ENCODE results near the gene PCDHGA3. TPM values are rescaled to one million over a fixed set of nuclear protein-coding genes. Genes with fewer than 3 reads are reported as not detected.
A peak's percentile ranks its signal among the peaks of the same experiment; 100 is the strongest.
"Not testable (repeated sequence)": the region's sequence is repeated elsewhere in the genome, so short reads cannot be mapped to it uniquely, and the experiment has no call there.

The PCDHGA3 gene
- total RNA-seq: 2.1 TPM

DNA sequence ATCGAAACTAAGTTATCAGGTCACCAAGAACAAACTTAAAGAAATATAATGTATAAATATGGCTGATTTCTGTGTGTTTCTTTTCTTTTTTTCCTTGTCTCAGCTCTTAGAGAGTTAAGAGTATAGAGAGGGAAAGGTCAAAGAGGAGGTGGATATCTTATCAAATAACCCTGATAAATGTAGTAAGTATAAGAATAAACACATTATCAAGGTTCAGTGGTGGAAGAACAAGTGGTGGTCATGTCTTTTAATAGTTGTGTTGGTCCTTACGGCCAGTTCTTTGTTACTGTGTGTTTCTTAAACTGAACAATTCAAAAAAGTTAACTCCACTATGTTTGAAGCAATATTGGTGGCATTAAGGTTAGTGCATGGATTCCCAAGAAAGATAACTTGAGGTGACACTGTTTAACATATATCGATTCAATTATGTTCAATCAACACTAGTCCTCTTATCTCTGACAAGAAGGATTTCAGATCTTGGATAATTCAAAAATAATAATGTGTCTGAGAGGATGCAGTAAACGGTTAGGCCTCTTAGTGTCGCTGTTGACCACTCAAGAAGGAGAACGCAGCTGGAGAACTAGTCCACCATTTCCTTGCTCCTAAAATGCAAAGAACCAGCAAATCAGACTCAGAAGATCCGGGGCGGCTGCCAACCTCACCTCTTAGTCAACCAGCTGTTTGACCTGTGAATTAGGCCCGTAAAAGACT, at the start of gene PCDHGA3:
PCDHGA3 (plus strand) TSS at position 588 of the 711 bp plus-strand sequence. CDS start 205 bp downstream, outside the sequence.
- H3K27ac ChIP-seq (ENCODE audit: low read depth, low read length): peak within 1 kb of the TSS; percentile 65
- H3K9me3 ChIP-seq (ENCODE audit: control insufficient read depth in 3 of 3, low read length in 3 of 3): peaks cover 12 to 31% (median 27%) of the 10 kb centered on the region in 3 donors
- no peaks in the 10 kb centered on the region for H3K36me3 ChIP-seq (ENCODE audit: control insufficient read depth in 3 of 3, insufficient read depth in 3 of 3, low read length in 3 of 3)
- H3K4me1 ChIP-seq (ENCODE audit: control insufficient read depth in 3 of 3, insufficient read depth in 3 of 3, low read length in 3 of 3): no peaks in the 10 kb centered on the region
- peaks cover 0 to 10% (median 7%) of the 10 kb centered on the region in 3 donors for H3K27me3 ChIP-seq (ENCODE audit: control insufficient read depth in 3 of 3, insufficient read depth in 3 of 3, low read length in 3 of 3)
- peak within 1 kb of the TSS; percentile 38 to 60 (median 57) for H3K9ac ChIP-seq (ENCODE audit: low read depth in 1 of 3, low read length in 3 of 3)
- peak within 1 kb of the TSS; percentile 61 to 66 (median 65) for H3K4me3 ChIP-seq (ENCODE audit: low read length in 3 of 3)

DNA sequence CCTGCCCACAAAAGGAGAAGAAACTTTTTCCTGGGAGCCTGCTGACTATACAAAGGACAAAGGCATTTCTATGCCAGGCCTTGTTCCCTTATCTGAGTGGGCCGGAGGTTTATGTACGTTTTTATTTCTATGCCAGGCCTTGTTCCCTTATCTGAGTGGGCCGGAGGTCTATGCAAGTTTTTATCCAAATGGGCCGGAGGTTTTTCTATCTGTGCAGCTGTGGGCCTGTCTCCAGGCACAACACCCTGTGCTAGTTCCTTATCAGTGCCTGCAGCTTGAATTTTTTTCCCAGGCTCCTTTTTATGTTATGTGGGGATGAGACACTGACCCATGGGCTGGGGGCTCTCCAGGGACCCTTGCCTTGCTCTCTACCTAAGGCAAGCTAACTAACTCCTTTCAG, 45.3 kb upstream of the PCDHGA3 start:
- Histone ChIP-seq H3K4me1 (ENCODE audit: control insufficient read depth in 3 of 3, insufficient read depth in 3 of 3, low read length in 3 of 3) (no peaks in the 10 kb centered on the region), H3K9me3 (ENCODE audit: control insufficient read depth in 3 of 3, low read length in 3 of 3) (peaks cover 4 to 24% (median 6%) of the 10 kb centered on the region in 3 donors), H3K27ac (ENCODE audit: low read depth, low read length) (no peak overlapping the region), H3K9ac (ENCODE audit: low read depth in 1 of 3, low read length in 3 of 3) (no peak overlapping the region), H3K4me3 (ENCODE audit: low read length in 3 of 3) (peak overlapping the region in 1 of 3 donors; percentile 10), H3K27me3 (ENCODE audit: control insufficient read depth in 3 of 3, insufficient read depth in 3 of 3, low read length in 3 of 3) (no peaks in the 10 kb centered on the region), H3K36me3 (ENCODE audit: control insufficient read depth in 3 of 3, insufficient read depth in 3 of 3, low read length in 3 of 3) (peaks cover 0 to 3% (median 0%) of the 10 kb centered on the region in 3 donors)

DNA sequence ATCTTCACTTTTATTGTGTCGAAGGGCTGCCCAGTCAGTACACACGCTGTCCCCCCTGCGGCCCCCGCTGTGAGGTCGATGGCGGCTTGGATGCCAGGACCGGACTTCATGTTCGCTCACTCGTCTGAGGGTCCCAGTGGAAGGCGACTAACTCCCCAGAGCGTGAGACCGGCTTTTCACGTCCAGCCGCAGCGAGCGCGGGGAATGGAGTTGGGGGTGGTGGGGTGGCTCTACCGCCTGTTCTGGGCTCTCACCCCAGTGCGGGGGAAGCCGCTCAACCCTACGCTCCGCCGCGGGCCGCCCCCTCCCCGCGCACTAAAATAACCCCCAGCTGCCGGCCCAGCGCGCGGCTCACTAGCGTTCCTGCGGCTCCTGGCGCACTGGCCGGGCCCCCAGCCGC, 39.9 kb upstream of the PCDHGA3 start, which contains the start of gene SLC25A2:
SLC25A2 (minus strand) TSS at position 294 of the 400 bp plus-strand sequence; CDS start at position 110, 184 bp downstream.
- peaks cover 0 to 2% (median 0%) of the 10 kb centered on the region in 3 donors for H3K36me3 ChIP-seq (ENCODE audit: control insufficient read depth in 3 of 3, insufficient read depth in 3 of 3, low read length in 3 of 3)
- H3K27me3 ChIP-seq (ENCODE audit: control insufficient read depth in 3 of 3, insufficient read depth in 3 of 3, low read length in 3 of 3): no peaks in the 10 kb centered on the region
- H3K4me1 ChIP-seq (ENCODE audit: control insufficient read depth in 3 of 3, insufficient read depth in 3 of 3, low read length in 3 of 3): no peaks in the 10 kb centered on the region
- H3K4me3 ChIP-seq (ENCODE audit: low read length in 3 of 3): no peak within 1 kb of the TSS
- H3K9ac ChIP-seq (ENCODE audit: low read depth in 1 of 3, low read length in 3 of 3): no peak within 1 kb of the TSS
- H3K27ac ChIP-seq (ENCODE audit: low read depth, low read length): no peak within 1 kb of the TSS
- H3K9me3 ChIP-seq (ENCODE audit: control insufficient read depth in 3 of 3, low read length in 3 of 3): peaks cover 9 to 33% (median 16%) of the 10 kb centered on the region in 3 donors

DNA sequence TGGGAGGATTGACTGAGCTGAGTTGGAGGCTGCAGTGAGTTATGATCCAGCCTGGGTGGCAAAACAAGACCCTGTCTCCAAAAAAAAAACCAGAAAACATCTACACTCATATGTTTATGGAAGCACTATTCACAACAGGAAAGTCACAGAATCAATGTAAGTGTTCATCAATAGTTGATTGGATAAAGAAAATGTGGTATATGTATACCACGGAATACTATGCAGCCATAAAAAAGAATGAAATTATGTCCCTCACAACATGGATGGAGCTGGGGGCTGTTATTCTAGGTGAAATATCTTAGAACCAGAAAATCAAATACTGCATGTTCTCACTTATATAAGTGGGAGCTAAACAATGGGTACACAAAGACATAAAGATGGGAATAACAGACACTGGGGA, 37.0 kb upstream of the PCDHGA3 start:
- H3K4me3 ChIP-seq (ENCODE audit: low read length in 3 of 3): peak overlapping the region in 1 of 3 donors; percentile 13

GRCh38 chr5:141313711-141314110, 29.9 kb upstream of the PCDHGA3 start:
- Histone ChIP-seq H3K27me3 (ENCODE audit: control insufficient read depth in 3 of 3, insufficient read depth in 3 of 3, low read length in 3 of 3) (no peaks in the 10 kb centered on the region), H3K4me1 (ENCODE audit: control insufficient read depth in 3 of 3, insufficient read depth in 3 of 3, low read length in 3 of 3) (peaks cover 4 to 7% (median 4%) of the 10 kb centered on the region in 3 donors), H3K9ac (ENCODE audit: low read depth in 1 of 3, low read length in 3 of 3) (no peak overlapping the region), H3K4me3 (ENCODE audit: low read length in 3 of 3) (no peak overlapping the region), H3K27ac (ENCODE audit: low read depth, low read length) (no peak overlapping the region), H3K9me3 (ENCODE audit: control insufficient read depth in 3 of 3, low read length in 3 of 3) (peaks cover 0 to 10% (median 8%) of the 10 kb centered on the region in 3 donors), H3K36me3 (ENCODE audit: control insufficient read depth in 3 of 3, insufficient read depth in 3 of 3, low read length in 3 of 3) (peaks cover 7 to 16% (median 10%) of the 10 kb centered on the region in 3 donors)

More for the DNA sequence above, 37.0 kb upstream of the PCDHGA3 start:
- no peaks in the 10 kb centered on the region for H3K4me1 ChIP-seq (ENCODE audit: control insufficient read depth in 3 of 3, insufficient read depth in 3 of 3, low read length in 3 of 3)
- no peak overlapping the region for H3K27ac ChIP-seq (ENCODE audit: low read depth, low read length)
- H3K9me3 ChIP-seq (ENCODE audit: control insufficient read depth in 3 of 3, low read length in 3 of 3): peaks cover 9 to 20% (median 18%) of the 10 kb centered on the region in 3 donors
- H3K36me3 ChIP-seq (ENCODE audit: control insufficient read depth in 3 of 3, insufficient read depth in 3 of 3, low read length in 3 of 3): peaks cover 0 to 2% (median 0%) of the 10 kb centered on the region in 3 donors
- H3K9ac ChIP-seq (ENCODE audit: low read depth in 1 of 3, low read length in 3 of 3): no peak overlapping the region
- no peaks in the 10 kb centered on the region for H3K27me3 ChIP-seq (ENCODE audit: control insufficient read depth in 3 of 3, insufficient read depth in 3 of 3, low read length in 3 of 3)

DNA sequence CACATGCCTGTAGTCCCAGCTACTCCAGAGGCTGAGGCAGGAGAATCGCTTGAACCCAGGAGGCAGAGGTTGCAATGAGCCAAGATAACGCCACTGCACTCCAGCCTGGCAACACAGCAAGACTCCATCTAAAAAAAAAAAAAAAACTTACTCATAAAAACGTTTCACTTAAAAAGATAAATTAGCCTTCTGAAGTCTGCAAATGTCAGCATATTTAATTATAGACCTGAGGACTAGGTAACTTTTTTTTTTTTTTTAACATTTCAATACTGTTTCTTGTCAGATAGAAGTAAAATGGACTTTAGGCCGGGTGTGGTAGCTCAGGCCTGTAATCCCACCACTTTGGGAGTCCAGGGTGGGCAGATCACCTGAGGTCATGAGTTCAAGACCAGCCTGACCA, 26.7 kb upstream of the PCDHGA3 start:
- H3K27me3 ChIP-seq (ENCODE audit: control insufficient read depth in 3 of 3, insufficient read depth in 3 of 3, low read length in 3 of 3); H3K4me3 ChIP-seq (ENCODE audit: low read length in 3 of 3); H3K9ac ChIP-seq (ENCODE audit: low read depth in 1 of 3, low read length in 3 of 3); H3K27ac ChIP-seq (ENCODE audit: low read depth, low read length): not testable (repeated sequence)
- H3K36me3 ChIP-seq (ENCODE audit: control insufficient read depth in 3 of 3, insufficient read depth in 3 of 3, low read length in 3 of 3): peaks cover 15 to 27% (median 19%) of the 10 kb centered on the region in 3 donors
- H3K9me3 ChIP-seq (ENCODE audit: control insufficient read depth in 3 of 3, low read length in 3 of 3): peaks cover 2 to 21% (median 8%) of the 10 kb centered on the region in 3 donors
- peaks cover 4 to 28% (median 14%) of the 10 kb centered on the region in 3 donors for H3K4me1 ChIP-seq (ENCODE audit: control insufficient read depth in 3 of 3, insufficient read depth in 3 of 3, low read length in 3 of 3)

DNA sequence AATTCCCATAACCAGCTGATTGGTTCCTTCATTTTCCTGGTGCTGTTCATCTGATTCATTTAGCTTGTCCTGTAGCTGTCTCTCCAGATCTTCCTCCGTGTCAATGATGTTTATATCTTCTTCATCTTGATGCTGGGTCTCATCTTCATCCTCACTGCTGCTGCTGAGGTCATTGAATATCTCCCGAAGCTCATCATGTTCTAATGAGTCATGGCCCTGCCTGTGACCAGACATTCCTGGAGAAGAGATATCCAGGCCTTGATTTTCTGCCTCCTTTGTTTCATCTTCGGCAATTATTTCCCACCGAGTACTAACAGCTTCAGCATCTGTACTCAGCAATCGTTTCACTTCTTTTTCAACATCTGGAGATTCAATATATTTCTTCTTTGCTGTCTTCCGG, 24.4 kb upstream of the PCDHGA3 start:
- Histone ChIP-seq H3K27me3 (ENCODE audit: control insufficient read depth in 3 of 3, insufficient read depth in 3 of 3, low read length in 3 of 3) (no peaks in the 10 kb centered on the region), H3K27ac (ENCODE audit: low read depth, low read length) (peak overlapping the region; percentile 98), H3K9me3 (ENCODE audit: control insufficient read depth in 3 of 3, low read length in 3 of 3) (peaks cover 2 to 19% (median 8%) of the 10 kb centered on the region in 3 donors), H3K36me3 (ENCODE audit: control insufficient read depth in 3 of 3, insufficient read depth in 3 of 3, low read length in 3 of 3) (peaks cover 15 to 27% (median 19%) of the 10 kb centered on the region in 3 donors), H3K4me1 (ENCODE audit: control insufficient read depth in 3 of 3, insufficient read depth in 3 of 3, low read length in 3 of 3) (peaks cover 4 to 28% (median 14%) of the 10 kb centered on the region in 3 donors), H3K4me3 (ENCODE audit: low read length in 3 of 3) (peak overlapping the region; percentile 93 to 99 (median 96)), H3K9ac (ENCODE audit: low read depth in 1 of 3, low read length in 3 of 3) (no peak overlapping the region)

DNA sequence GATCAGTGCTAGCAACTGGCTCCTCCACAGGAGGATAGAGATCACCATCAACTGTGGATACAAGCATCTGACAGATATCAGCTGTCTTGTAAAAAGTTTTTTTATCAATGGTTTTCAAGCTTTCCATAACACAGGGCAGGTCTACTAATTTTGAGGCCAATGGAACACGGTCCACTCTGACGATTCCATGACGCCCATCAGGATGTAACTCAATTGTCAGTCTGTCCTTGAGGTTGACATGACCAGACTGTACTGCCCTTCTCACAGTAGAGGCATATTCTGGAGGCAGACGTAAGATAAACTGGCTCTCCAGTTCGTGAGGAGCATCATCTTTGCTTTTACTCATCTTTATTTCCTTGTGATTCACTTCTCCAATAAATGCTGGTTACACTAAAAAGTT, 23.9 kb upstream of the PCDHGA3 start:
- peak overlapping the region; percentile 98 for H3K27ac ChIP-seq (ENCODE audit: low read depth, low read length)
- H3K9ac ChIP-seq (ENCODE audit: low read depth in 1 of 3, low read length in 3 of 3): peak overlapping the region in 2 of 3 donors; percentile 95 to 97
- peaks cover 4 to 28% (median 14%) of the 10 kb centered on the region in 3 donors for H3K4me1 ChIP-seq (ENCODE audit: control insufficient read depth in 3 of 3, insufficient read depth in 3 of 3, low read length in 3 of 3)
- peaks cover 15 to 27% (median 19%) of the 10 kb centered on the region in 3 donors for H3K36me3 ChIP-seq (ENCODE audit: control insufficient read depth in 3 of 3, insufficient read depth in 3 of 3, low read length in 3 of 3)
- no peaks in the 10 kb centered on the region for H3K27me3 ChIP-seq (ENCODE audit: control insufficient read depth in 3 of 3, insufficient read depth in 3 of 3, low read length in 3 of 3)
- H3K4me3 ChIP-seq (ENCODE audit: low read length in 3 of 3): peak overlapping the region; percentile 93 to 99 (median 96)
- H3K9me3 ChIP-seq (ENCODE audit: control insufficient read depth in 3 of 3, low read length in 3 of 3): peaks cover 2 to 23% (median 8%) of the 10 kb centered on the region in 3 donors

- Histone ChIP-seq H3K27me3 (ENCODE audit: control insufficient read depth in 3 of 3, insufficient read depth in 3 of 3, low read length in 3 of 3) (no peaks in the 10 kb centered on the region), H3K9me3 (ENCODE audit: control insufficient read depth in 3 of 3, low read length in 3 of 3) (peaks cover 2 to 20% (median 7%) of the 10 kb centered on the region in 3 donors), H3K4me3 (ENCODE audit: low read length in 3 of 3) (peak within 1 kb of the TSS; percentile 93 to 99 (median 96)), H3K27ac (ENCODE audit: low read depth, low read length) (peak within 1 kb of the TSS; percentile 98), H3K4me1 (ENCODE audit: control insufficient read depth in 3 of 3, insufficient read depth in 3 of 3, low read length in 3 of 3) (peaks cover 4 to 28% (median 14%) of the 10 kb centered on the region in 3 donors), H3K9ac (ENCODE audit: low read depth in 1 of 3, low read length in 3 of 3) (peak within 1 kb of the TSS; percentile 95 to 99 (median 97)), H3K36me3 (ENCODE audit: control insufficient read depth in 3 of 3, insufficient read depth in 3 of 3, low read length in 3 of 3) (peaks cover 15 to 27% (median 19%) of the 10 kb centered on the region in 3 donors)
These were observed 23.1 kb upstream of the PCDHGA3 start, which contains the start of gene TAF7 for GRCh38 chr5:141320225-141321169. Gene TAF7 (minus strand): TSS chr5:141320784. CDS start chr5:141320044, 740 bp downstream.
